AG04450 (cell line): ENCODE results near the gene ENTREP1. TPM values are rescaled to one million over a fixed set of nuclear protein-coding genes. Genes with fewer than 3 reads are reported as not detected.

Source experiments
- CTCF ChIA-PET: fragments of 300-600, 350-600 bp; formaldehyde crosslinking; extraction: SDS; loops from one replicate; lab custom pipeline; 2022; ENCODE audit warnings: antibody characterized with exemption, inconsistent platforms; lab: Charles Lee
- POLR2A ChIA-PET: fragments of 350-600 bp; formaldehyde crosslinking; extraction: SDS; loops from one replicate; lab custom pipeline; 2021; ENCODE audit warnings: antibody characterized with exemption, inconsistent platforms; lab: Yijun Ruan, JAX
- DNase-seq: peaks from one replicate; pipeline ENCODE4 v3.0.0-alpha.2; 2011; ENCODE audit warnings: low read depth, low spot score
- H3K27ac ChIP-seq: one replicate; pipeline ENCODE4 v1.5.1; 2012; ENCODE audit warnings: low read depth, low read length, control low read depth
- H3K27me3 ChIP-seq: one replicate; pipeline ENCODE4 v1.6.0; 2012; ENCODE audit warnings: low read length; ENCODE audit not compliant: control insufficient read depth, insufficient read depth
- H3K4me3 ChIP-seq: 2 replicates; pipeline ENCODE4 v1.5.1; 2011; ENCODE audit warnings: mild to moderate bottlenecking, low read depth, low read length, control low read depth
- H3K9me3 ChIP-seq: 2 replicates; pipeline ENCODE4 v1.5.1; 2012; ENCODE audit warnings: low read length; ENCODE audit not compliant: control insufficient read depth, insufficient read depth
- CTCF ChIP-seq: IDR thresholded peaks from 2 replicates; pipeline ENCODE4 v1.5.1; 2011; ENCODE audit warnings: low read depth, low read length, control low read depth, inconsistent platforms
- polyA plus RNA-seq: library from polyadenylated mRNA; depleted of rRNA; stranded (reverse); fragments of >200 nt; gene quantifications from 2 replicates; pipeline ENCODE4 v1.2.3, GENCODE V29; 2011

ENTREP1 gene
- polyA plus RNA-seq, 1 experiment, result not detected

GRCh38 chr9:69346596-69347390 lies 21.8 kb downstream of the ENTREP1 start:
- H3K27me3 ChIP-seq, result no peaks in the 10 kb centered on the region
- no peak overlapping the region for H3K27ac ChIP-seq
- no peak for TF ChIP-seq CTCF
- H3K9me3 ChIP-seq, result no peaks in the 10 kb centered on the region
- CTCF ChIA-PET, result no interaction called here
- DNase-seq, result no peak
- H3K4me3 ChIP-seq, result no peak overlapping the region
- POLR2A ChIA-PET, result no interaction called here

GRCh38 chr9:69347607-69348006 lies 22.6 kb downstream of the ENTREP1 start:
- Histone ChIP-seq H3K9me3 (no peaks in the 10 kb centered on the region), H3K4me3 (no peak overlapping the region), H3K27me3 (no peaks in the 10 kb centered on the region), H3K27ac (no peak overlapping the region)
- no peak for TF ChIP-seq CTCF
- POLR2A ChIA-PET, result no interaction called here
- no peak for DNase-seq
- CTCF ChIA-PET, result no interaction called here

DNA sequence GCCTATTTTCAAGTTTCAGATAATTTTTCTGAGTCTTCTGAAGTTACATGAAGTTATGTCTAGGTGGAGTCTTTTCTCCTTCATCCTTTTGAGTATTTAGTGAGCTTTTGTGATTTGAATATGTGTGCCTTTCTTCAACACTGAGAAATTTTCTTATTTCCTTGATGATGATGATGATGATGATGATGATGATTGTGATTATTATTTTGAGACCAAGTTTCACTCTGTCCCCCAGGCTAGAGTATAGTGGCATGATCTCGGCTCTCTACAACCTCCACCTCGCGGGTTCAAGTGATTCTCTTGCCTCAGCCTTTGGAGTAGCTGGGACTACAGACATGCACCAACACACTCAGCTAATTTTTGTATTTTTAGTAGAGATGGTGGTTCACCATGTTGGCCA lies 26.2 kb downstream of the ENTREP1 start:
- CTCF ChIA-PET, result no interaction called here
- DNase-seq, result no peak
- no peak overlapping the region for H3K4me3 ChIP-seq
- no peak overlapping the region for H3K27ac ChIP-seq
- POLR2A ChIA-PET, result no interaction called here
- no peaks in the 10 kb centered on the region for H3K9me3 ChIP-seq
- no peaks in the 10 kb centered on the region for H3K27me3 ChIP-seq
- no peak for TF ChIP-seq CTCF

DNA sequence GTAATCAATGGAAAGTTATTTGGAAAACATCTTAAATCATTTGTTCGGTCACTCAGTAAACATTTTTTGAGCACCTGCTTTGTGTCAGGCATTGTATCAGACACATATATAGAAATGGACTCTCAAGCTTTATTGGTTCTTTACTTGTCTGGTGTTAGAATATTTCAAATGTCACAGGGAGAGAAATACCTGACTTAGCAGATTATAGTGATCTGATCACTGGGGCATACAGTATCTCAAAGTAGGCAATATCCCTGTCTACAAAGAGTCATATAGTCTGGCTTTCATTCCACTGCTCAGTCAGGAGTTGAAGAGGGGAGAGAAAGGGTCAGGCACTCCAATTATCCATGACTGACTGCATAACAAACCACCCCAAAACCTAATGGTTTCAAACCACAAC lies 30.2 kb downstream of the ENTREP1 start:
- ChIA-PET CTCF (no interaction called here), POLR2A (no interaction called here)
- no peak for DNase-seq
- TF ChIP-seq CTCF, result no peak
- Histone ChIP-seq H3K27me3 (no peaks in the 10 kb centered on the region), H3K4me3 (no peak overlapping the region), H3K27ac (no peak overlapping the region), H3K9me3 (no peaks in the 10 kb centered on the region)

DNA sequence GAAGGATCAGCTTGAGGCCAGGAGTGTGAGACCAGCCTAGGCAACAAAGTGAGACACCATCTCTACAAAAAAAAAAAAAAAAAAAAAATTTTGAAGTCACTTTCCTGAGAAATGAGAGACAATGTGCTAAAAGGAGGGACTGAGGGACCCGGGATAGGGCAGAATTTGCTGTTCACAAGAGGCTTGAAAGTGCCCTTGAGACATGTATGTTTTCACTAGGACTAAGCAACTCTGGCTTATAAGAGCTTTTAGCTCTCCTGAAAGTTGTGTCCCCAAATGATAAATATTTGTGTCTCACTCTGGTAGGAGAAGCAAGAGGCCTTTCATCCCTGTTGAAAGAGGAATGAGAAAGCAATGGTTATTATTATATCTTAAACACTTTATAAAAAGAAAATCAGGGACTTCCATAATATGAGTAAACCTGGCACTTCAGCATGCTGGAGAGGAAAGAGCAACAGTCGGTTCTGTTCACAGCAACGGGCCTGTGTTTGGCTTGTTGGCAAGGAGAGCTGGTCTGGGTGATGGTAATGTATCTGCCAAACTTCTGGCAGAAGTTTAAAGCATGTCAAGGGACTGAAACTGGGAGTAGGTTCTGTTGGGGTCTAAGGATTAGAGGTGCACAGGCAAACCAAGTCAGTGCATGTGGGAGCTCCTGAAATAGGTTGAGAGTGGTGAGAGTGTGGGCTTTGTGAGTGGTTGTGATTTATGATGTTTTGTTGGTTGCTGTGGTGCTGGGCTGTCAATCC lies 32.2 kb downstream of the ENTREP1 start:
- Histone ChIP-seq H3K27me3 (no peaks in the 10 kb centered on the region), H3K4me3 (no peak overlapping the region), H3K27ac (no peak overlapping the region), H3K9me3 (no peaks in the 10 kb centered on the region)
- TF ChIP-seq CTCF, result no peak
- POLR2A ChIA-PET, result no interaction called here
- DNase-seq, result no peak
- CTCF ChIA-PET, result no interaction called here
